Activated effector memory CD4-positive, alpha-beta T cell treated with Interleukin-2 at 50 U/mL for 16 hours (primary cell): ENCODE results near the gene EXOSC1.
A peak's percentile ranks its signal among the peaks of the same experiment; 100 is the strongest.
"Not testable (repeated sequence)": the region's sequence is repeated elsewhere in the genome, so short reads cannot be mapped to it uniquely, and the experiment has no call there.

Source experiments
- DNase-seq: peaks from one replicate; pipeline ENCODE4 v3.0.0-alpha.2; 2020

Gene EXOSC1

GRCh38 chr10:97407211-97407951 is 38.4 kb downstream of the EXOSC1 start:
- DNase-seq, result peak; percentile 49

GRCh38 chr10:97406483-97406882 is 39.3 kb downstream of the EXOSC1 start:
- not testable (repeated sequence) for DNase-seq

GRCh38 chr10:97406064-97406463 is 39.7 kb downstream of the EXOSC1 start:
- DNase-seq, result no peak

GRCh38 chr10:97404044-97404443 is 41.8 kb downstream of the EXOSC1 start:
- DNase-seq, result no peak

- no peak for DNase-seq
These were observed 44.3 kb downstream of the EXOSC1 start for GRCh38 chr10:97401455-97401919.

GRCh38 chr10:97400665-97401454 is 44.9 kb downstream of the EXOSC1 start, which contains the start of gene RRP12:
TSS of gene RRP12 (minus strand) at chr10:97401340. CDS start at chr10:97401231, 109 bp downstream.
- DNase-seq, result peak; percentile 64

- no peak for DNase-seq
These were observed 45.8 kb downstream of the EXOSC1 start for GRCh38 chr10:97399843-97400545.

GRCh38 chr10:97396056-97396455 is 49.8 kb downstream of the EXOSC1 start:
- no peak for DNase-seq

- DNase-seq, result no peak
These were observed 52.7 kb downstream of the EXOSC1 start for GRCh38 chr10:97393034-97393573.

- DNase-seq, result no peak
These were observed 55.7 kb downstream of the EXOSC1 start for GRCh38 chr10:97390091-97390490.

- no peak for DNase-seq
These were observed 57.7 kb downstream of the EXOSC1 start for GRCh38 chr10:97388152-97388551.
